COLO829 (cell line): ENCODE data around the gene PLPP7.
"Not testable (repeated sequence)": the region's sequence is repeated elsewhere in the genome, so short reads cannot be mapped to it uniquely, and the experiment has no call there.

Experiments used
- DNase-seq: peaks from one replicate; pipeline ENCODE4 v3.0.0; 2012; ENCODE audit warnings: low spot score

PLPP7 gene

GRCh38 chr9:131330814-131331600 lies 41.5 kb downstream of the PLPP7 start:
- DNase-seq: no peak

GRCh38 chr9:131331996-131332395 lies 42.5 kb downstream of the PLPP7 start:
- DNase-seq: not testable (repeated sequence)

DNA sequence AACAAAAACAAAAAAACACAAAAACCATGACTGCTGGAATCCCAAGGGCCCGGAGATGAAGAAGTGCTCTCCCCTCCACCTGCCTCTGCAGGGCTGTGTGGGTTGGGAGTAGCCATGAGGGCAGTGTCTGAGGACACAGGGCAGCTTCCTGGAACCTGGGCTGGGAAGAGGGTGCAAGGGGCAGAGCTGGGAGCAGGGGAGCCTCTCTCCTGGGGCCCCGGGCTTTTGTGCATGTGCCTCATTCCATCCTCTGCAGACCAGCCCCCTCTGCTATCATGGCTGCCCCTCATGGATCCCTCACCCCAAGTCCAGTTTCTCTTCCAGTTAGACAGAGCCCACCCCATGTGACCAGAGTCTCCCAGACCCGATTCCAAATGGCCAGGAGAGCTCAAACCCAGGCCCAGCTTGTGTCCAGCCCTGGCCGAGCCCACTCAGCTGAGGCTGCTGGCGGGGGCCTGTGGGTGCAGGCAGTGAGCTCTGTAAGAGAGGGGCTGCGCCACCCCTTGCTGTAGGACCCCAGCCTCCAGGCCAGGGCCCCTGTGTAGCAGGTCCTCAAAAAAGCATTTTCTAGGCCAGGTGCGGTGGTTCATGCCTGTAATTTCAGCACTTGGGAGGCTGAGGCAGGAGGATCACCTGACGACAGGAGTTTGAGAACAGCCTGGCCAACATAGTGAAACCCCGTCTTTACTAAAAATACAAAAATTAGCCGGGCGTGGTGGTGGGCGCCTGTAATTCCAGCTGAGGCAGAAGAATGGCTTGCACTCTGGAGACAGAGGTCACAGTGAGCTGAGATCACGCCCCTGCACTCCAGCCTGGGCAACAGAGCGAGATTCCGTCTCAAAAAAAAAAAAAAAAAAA lies 44.5 kb downstream of the PLPP7 start:
- DNase-seq: no peak

GRCh38 chr9:131334629-131335367 lies 45.3 kb downstream of the PLPP7 start:
- peak; percentile 34 for DNase-seq

GRCh38 chr9:131335368-131335755 lies 45.8 kb downstream of the PLPP7 start:
- no peak for DNase-seq

DNA sequence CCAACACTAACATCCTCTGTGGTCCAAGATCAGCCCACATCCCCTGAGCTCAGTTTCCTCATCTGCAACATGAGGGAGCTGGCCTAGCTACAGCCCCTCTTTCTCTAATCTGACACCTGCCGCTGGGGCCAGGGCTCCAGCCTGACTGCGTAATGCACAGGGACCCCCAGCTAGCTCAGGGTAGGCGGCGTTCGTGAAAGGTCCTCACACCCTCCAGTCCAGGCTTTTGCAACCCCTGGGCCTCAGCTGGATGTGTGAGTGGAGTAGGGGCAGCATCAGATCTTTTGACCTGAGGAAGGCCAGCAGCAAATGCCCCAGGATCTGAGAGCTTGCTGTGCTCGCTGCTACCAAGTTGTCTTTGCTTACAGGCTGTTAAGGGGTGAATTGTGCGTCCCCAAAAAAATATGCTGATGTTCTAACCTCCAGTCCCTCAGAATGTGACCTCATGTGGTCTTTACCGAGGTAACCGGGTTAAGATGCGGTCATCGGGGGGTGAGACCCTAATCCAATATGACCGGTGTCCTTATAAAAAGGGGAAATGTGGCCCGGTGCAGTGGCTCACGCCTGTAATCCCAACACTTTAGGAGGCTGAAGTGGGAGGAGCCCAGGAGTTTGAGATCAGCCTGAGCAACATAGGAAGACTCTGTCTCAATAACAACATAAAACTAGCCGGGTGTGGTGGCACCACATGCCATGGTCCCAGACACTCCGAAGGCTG lies 47.8 kb downstream of the PLPP7 start:
- no peak for DNase-seq

DNA sequence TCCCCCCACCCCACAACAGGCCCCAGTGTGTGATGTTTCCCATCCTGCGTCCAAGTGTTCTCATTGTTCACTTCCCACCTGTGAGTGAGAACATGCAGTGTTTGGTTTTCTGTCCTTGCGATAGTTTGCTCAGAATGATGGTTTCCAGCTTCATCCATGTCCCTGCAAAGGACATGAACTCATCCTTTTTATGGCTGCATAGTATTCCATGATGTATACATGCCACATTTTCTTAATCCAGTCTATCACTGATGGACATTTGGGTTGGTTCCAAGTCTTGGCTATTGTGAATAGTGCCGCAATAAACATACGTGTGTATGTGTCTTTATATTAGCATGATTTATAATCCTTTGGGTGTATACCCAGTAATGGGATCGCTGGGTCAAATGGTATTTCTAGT lies 49.7 kb downstream of the PLPP7 start:
- not testable (repeated sequence) for DNase-seq

DNA sequence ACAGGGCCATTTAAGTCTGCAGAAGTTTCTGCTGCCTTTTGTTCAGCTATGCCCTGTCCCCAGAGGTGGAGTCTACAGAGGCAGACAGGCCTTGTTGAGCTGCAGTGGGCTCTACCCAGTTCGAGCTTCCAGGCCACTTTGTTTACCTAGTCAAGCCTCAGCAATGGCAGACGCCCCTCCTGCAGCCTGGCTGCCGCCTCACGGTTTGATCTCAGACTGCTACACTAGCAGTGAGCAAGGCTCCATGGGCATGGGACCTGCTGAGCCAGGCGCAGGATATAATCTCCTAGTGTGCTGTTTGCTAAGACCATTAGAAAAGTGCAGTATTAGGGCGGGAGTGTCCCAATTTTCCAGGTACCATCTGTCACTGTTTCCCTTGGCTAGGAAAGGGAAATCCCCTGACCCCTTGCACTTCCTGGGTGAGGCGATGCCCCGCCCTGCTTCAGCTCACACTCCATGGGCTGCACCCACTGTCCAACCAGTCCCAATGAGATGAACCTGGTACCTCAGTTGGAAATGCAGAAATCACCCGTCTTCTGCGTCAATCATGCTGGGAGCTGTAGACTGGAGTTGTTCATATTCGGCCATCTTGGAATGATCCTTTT lies 55.5 kb downstream of the PLPP7 start:
- DNase-seq: not testable (repeated sequence)

- DNase-seq: no peak
Measured at GRCh38 chr9:131346559-131346958, 57.0 kb downstream of the PLPP7 start.

DNA sequence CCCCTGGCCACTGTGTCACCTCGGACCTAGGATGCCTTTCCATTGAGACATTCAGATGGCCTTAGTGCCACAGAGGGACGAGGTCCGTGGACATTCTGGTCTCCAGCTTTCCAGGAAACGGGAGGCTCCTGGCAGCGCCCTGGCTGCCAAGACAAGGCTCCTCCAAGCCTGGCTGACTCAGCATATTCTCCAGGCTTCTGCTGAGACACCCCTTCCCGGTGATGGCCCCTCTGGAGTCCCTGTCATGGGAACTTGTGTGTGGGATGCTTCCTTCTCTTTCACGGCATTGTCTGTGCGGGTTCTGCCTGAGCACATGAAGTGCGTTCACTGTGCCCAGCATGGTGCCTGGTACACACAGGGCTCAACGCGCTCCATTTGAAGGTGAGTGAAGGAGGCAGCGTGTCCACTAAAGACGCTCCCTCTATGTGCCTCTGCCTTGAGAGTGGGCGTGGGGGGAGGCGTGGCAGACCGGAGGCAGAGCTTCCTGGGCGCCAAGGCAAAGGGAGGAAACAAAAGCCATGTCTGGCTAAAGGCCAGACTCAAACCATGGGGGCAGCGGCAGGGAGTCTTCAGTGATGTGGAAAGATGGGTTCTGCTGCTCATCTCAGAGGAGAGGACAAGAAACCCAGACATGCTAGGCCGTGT lies 58.0 kb downstream of the PLPP7 start:
- DNase-seq: no peak

DNA sequence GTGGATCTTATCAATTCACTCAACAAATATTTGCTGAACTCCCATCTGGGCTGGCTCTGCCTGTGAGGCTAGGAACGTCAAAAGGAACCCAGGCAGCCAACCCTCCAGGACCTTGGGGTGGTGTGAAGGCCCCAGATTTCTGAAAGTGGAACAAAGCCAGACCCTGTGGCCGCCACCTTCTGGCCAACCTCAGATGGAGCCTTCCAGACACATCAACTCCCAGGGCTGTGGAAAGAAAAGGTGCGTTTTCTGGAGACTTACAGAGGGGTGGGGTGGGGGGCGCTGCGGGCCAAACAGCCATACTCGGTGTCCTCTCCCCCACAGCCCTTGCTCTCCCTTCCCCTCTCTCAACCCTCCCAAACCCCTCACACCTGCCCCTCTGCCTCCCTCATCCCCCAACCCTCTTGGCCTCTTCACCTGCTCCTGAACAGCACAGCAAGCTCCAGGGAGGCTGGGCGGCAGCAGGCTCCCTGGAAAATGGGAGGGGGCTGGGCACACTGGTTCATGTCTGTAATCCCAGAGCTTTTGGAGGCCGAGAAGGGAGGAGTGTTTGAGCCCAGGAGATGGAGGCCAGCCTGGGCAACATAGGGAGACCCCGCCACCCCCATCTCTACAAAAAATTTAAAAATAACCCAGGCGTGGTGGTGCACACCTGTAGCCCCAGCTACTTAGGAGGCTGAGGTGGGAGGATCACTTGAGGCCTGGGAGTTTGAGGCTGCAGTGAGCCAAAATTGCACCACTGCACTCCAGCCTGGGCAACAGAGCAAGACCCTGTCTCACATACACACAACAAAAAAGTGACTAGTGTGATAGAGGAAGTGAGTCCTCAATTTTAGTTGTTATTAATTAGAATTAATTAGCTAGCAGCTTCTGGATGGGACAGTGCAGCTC lies 59.4 kb downstream of the PLPP7 start:
- no peak for DNase-seq

DNA sequence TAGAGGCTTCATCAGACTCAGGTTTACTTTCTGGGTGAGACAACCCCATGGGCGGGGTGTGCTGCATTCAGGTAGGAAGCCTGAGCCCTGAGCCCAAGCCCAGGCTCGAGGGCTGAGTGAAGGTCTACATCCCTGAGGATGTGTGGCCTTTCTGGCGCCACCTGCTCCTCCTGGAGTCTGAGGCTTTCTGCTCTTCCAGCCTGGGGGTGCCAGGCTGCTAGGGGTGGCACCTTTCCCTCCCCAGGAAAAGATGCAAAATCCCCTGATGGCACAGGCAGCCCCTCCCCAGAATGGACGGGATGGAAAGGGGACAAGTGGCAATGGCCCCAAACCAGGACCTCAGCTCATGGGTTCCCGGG lies 60.0 kb downstream of the PLPP7 start:
- no peak for DNase-seq

DNA sequence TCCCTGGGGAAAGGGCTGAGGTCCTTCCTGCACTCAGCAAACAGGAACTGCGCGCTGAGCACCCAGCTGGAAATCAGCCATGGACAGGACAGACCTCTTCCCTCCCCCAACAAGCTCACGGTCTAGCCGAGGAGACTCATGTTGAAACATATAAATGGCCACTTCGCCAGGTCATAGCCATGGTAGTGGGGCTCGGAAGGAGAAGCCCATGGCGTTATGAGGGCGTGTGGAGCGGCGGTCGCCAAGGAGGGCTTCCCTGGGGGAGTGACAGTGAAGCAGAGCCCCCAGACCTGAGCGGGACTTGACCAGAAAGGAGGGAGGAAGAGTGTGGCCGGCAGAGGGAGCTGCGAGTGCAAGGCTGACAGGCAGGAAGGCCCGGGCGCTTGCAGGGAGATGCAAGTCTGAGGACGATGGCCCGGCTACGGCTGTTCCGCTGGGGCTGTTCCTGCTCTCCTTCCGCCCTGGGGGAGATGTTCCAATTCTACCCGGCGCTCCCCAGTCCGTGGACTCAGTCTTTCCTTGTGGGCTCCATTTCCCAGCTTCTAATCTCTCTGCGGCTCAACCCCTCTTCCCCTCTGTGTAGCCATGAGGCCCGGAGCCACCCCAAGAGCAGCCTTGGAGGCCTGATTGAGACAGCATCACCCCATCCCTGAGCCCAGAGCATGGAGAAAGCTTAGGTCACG lies 60.5 kb downstream of the PLPP7 start:
- peak; percentile 87 for DNase-seq

GRCh38 chr9:131356479-131356878 lies 67.0 kb downstream of the PLPP7 start:
- not testable (repeated sequence) for DNase-seq

- no peak for DNase-seq
Measured at GRCh38 chr9:131358556-131358955, 69.0 kb downstream of the PLPP7 start.
